OCI-LY3 (cell line): ENCODE data around the gene UST.
A peak's percentile ranks its signal among the peaks of the same experiment; 100 is the strongest.

Experiments
- EZH2phosphoT487 ChIP-seq: fragments of 200-600 bp; shearing (Covaris generic); IDR thresholded peaks from 2 replicates; pipeline ENCODE4 v1.6.1; 2018; ENCODE audit warnings: antibody characterized with exemption, mixed run types, low read depth
- TF ChIP-seq, protein P1 (sequence below): fragments of 200-600, 300-600 bp; sonication (generic); IDR thresholded peaks from 2 replicates; pipeline ENCODE4 v1.5.1; 2014; ENCODE audit warnings: antibody characterized with exemption, low read length, low read depth

GRCh38 chr6:148746363-148747144 is at the start of gene UST:
- TF ChIP-seq, protein P1, sequence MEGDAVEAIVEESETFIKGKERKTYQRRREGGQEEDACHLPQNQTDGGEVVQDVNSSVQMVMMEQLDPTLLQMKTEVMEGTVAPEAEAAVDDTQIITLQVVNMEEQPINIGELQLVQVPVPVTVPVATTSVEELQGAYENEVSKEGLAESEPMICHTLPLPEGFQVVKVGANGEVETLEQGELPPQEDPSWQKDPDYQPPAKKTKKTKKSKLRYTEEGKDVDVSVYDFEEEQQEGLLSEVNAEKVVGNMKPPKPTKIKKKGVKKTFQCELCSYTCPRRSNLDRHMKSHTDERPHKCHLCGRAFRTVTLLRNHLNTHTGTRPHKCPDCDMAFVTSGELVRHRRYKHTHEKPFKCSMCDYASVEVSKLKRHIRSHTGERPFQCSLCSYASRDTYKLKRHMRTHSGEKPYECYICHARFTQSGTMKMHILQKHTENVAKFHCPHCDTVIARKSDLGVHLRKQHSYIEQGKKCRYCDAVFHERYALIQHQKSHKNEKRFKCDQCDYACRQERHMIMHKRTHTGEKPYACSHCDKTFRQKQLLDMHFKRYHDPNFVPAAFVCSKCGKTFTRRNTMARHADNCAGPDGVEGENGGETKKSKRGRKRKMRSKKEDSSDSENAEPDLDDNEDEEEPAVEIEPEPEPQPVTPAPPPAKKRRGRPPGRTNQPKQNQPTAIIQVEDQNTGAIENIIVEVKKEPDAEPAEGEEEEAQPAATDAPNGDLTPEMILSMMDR = peak; percentile 61
- TF ChIP-seq EZH2phosphoT487 = no peak
